HG02981 (cell line): ENCODE data around the gene GOLM1.

Experiments used
- ATAC-seq: cut with Tn5 transposase; IDR thresholded peaks from one replicate; pipeline ENCODE4 v1.9.1; 2021; ENCODE audit warnings: mild to moderate bottlenecking, moderate library complexity; ENCODE audit not compliant: unreplicated experiment

GOLM1 gene

DNA sequence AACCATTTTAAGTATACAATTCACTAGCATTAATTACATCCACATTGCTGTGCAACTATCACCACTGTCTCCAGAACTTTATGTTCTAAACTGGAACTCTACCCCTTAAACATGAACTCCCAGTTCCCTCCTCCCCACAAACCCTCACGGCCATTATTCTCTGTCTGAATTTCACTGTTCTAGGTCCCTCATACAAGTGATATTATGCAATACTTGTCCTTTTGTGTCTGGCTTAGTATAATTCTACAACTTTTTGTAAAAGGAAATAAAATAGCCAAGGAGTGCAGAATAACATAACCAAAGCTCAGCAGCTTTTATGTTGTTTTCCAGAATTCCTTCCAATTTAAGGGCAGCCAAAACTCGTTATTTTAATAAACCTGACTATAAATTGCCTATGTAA is 105.2 kb downstream of the GOLM1 start:
- no peak for ATAC-seq

GRCh38 chr9:85987236-85987635 is 112.1 kb downstream of the GOLM1 start:
- ATAC-seq: no peak

DNA sequence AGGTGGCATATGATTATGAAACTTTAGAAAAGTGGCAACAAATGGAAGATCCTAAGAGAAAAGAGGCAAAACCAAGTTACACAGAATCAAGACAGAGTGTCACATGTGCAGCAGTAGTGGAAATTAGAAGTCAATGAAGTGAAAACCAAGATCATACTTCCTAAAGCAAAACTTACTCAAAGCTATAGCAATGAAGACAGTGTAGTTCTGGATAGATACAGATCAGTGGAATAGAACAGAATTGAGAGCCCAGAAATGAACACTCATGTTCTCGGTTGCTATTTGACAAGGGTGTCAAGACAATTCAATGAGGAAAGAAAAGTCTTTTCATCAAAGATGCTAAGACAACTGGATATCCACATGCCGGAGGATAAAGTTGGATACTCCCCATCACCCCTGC is 114.9 kb downstream of the GOLM1 start:
- no peak for ATAC-seq

DNA sequence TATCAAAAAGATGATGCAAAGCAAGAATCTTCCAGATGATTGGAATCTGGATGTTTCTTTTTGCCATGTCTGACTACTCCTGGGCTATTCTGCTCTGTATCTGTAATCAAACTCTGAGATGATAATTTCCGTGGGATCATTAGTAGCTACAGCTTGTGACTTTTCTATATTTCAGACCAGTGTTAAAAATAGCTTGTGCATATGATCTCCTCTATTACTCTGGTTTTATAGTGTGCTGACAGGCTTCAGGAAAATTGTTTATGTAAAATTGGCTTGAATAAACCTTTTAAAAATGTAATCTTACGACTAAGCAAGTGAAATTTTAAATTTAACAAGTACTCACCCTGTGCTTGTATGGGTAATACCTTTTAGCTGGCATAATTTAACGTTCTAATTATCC is 118.0 kb downstream of the GOLM1 start:
- no peak for ATAC-seq

DNA sequence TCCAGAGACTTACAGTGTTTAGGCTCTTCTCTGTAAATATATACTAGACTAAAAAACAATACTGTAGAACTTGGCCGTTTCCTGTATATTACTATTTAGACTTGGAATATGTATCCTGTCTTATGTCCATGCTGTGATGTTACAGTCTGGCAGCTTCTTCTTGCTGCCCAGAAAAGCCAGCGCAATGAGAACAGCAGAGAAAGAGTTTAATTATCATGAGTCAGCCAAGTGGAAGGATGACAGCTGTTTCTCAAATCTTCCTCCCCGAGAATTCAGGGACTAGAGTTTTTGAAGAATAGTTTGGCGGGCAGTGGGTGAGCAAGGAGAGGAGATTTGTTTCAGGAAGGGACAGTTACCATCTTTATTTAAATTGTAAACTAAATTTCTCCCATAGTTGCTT is 120.9 kb downstream of the GOLM1 start:
- no peak for ATAC-seq
